ENCODE data around the gene SHMT2.

The SHMT2 gene

DNA sequence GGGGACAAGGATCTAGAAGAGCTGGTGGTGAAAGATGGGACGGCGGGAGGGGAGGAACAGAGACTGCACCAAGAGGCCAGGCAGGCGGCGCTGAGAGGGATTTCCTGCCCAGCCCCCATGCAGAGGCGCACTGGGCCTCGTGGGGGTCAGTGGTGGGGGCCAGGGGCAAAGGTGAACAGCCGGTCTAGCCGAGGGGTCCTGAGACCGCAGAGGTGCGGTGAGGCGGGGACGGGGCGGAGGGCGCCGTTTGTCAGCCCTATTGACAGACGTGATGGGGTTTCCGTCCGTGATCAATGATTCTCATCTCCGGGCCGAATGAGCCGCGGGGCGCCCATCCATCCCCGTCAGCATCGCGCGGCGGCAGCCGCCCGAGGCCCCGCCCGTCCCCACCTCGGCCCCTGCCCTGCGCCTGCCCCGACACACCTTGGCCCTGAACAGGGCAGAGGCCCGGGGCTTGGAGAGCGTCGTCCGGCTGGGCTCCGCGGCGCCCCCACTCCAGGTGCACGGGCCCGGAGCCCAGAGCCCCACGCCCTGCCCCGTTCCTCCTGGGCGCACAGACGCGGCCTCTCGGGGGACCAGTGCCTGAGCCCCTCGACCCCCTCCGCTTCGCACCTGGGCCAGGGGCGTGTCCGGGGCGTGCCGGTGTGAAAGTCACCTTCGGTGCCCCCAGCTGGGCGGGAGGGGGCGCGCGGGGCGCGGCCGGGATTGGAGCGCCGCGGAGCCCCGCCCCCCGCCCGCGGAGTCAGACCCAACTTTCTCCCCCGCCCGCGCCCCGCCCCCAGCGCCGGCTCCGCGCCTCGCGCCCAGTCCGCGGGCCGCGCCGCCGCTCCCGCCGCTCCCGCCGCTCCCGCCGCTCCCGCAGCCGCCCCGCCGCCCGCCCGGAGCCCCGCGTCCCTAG is 13.2 kb upstream of the SHMT2 start, which contains the start of gene NXPH4:
NXPH4 (plus strand) TSS at position 781 of the 898 bp plus-strand sequence. CDS start 176 bp downstream, outside the sequence.
- no peak for DNase-seq

DNA sequence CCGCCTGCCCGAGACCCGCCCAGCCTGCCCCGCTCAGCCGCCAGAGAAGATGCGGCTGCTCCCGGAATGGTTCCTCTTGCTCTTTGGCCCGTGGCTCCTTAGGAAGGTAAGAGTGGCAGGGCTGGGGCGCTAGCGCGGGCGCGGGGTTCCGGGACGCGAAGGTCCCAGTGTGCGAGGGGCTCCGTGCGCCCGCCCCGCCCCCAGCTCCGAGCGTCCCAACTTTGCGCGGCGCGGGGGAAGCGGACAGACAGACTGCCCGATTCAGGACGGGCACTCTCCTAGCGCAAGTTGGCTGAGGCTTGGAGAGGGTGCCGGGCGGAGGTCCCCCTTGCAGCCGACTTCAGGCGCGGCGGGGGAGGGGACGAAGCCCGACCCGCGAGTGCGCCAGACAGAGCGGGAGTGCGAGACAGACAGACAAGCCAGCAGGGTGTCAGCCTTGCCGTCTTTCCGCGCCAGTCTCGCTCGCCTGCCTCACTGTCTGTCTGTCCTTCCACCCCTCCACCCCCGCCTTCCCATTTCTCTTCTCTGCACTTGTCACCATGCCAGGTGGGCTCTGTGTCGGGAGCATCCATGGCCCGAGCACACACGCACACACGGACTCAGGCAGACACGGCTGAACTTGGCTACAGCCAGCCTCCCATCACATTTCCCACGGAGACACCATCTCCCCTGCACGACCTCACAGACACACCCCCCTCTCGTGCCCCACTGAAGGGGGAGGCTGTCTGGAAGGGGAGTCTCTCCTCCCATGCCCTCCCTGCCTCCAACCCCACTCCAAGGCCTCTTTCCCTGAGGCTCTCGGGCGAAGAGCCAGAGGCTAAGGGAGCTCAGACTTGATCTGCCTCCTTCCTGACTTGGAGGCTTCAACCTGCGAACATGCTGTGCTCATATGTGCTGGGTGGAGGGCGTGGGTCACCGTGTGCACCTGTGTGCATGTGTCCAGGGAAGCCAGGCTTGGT is 12.3 kb upstream of the SHMT2 start:
- DNase-seq: no peak

DNA sequence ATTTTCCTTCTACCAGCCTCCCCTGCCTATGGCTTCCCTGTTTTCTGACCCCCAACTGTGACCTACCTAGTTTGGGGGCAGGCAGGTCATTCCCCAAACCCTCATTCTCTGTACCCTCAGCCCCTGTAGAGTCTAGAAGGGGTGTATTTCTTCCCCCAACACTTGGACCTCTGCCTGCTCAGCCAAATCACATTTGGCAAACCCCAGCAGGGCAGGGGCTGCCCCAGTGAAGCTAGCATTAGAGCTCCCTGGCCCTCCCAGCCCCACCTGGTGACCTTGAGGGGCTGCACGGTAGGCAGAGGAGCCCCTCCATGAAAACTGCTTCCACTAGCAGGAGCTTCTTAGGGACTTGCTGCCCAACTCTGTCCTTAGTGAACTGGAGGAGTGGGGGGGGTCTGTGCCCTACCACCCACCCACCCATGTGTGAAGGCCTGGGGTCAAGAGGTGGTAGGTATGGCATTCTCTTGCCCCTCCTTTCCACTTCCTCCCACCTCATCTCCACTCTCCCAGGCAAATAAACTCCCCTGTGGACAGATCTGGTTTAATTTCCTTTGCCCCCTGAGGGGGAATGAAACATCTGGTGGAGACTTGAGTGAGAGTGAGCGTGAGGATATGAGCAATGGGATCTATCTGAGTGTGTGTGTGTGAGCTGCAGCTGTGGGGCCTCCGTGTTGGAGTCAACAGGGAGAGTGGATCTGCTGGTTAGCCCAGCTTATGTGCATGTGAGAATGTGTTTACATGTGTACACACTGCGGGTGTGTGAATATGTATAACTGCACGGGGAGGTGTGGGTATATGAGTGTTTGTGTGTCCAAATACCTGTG is 11.3 kb upstream of the SHMT2 start:
- DNase-seq: no peak

DNA sequence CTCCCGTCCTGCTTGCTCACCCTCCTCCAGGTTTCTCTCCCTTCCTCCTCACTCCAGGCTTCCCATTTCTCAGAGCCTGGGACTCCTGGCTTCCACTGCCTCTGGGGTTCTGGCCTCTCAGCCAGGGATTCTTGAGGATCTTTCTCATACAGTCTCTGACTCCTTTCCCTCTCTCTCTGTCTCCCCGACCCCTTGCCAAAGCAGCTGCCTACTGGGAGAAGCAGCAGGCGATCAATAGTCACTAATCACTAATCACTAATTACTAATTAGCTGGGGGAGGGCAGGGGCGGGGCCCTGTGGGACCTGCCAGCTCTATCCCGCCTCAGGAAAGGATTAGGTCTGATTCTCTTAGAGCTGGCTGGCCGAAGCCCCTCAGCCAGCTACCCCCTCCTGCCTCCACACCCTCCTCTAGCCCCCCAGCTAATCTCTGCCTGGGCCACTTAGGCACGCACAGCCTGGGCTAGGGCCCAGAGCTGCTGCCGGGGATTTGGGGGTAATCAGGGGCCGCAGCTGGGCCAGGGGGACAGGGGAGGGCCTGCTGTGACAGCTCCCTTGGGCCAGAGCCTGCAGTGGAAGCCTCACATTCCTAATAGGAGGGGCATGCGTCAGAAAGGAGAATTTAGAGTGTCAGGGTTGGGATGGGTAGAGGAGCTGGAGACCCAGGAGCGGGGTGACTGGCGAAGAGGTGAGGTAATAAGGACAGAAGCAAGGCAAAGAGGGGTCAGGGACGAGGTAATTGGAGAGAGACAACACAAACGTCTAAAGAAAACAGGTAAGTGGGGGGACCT is 10.1 kb upstream of the SHMT2 start:
- DNase-seq: no peak

DNA sequence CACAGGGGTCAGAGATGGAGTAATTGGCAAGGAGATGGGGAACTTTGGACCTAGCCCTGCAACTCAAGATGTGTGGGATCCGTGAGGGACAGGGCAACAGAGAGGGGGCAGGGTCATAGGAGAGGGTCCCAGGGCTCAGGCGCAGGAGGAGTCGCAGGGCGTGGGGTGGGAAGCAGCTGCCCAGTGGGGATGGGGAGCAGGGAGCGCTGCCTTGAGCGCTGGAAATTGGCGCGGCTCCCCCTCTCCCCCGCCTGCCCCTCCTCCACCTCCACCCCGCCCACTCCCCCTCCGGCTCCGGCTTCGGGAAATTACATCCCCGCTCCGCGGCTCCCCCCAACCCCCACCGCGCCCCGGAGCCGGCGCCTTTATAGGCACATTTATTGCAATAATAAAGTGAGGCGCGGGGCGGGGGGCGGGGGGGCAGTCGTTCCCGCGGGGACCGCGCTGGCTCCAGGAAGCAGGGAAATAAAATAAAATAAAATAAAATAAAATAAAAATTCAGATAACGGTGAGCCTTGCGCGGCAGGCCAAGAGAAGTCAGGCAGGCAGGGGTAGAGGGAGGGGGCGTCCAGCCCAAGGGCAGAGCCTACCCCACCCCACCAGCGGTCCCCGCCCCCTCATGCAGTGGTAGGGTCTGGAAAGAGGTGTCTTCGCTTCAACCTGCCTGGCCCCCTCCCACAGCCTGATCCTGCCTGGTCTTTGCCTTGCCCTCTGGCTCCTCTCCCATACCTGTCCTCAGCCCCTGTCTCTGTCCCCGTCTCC is 9.3 kb upstream of the SHMT2 start:
- no peak for DNase-seq

DNA sequence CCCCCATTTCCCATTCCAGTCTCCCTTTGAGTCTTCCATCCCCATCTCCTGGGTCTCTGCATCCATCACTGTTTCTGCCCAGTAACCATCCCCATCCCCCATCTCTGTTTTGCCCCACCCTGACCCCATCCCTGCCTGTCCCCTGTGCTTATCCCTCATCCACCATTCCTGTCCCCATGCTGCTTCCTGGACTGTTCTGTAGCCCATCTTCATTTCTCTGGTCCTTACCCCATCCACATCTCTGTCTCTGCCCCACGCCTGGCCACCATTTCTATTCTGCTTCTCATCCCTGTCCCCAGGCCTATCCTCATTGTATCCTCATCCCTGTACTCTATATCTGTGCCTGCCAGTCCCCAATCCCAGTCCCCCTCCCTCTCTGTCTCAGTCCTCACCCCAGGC is 8.7 kb upstream of the SHMT2 start:
- no peak for DNase-seq

DNA sequence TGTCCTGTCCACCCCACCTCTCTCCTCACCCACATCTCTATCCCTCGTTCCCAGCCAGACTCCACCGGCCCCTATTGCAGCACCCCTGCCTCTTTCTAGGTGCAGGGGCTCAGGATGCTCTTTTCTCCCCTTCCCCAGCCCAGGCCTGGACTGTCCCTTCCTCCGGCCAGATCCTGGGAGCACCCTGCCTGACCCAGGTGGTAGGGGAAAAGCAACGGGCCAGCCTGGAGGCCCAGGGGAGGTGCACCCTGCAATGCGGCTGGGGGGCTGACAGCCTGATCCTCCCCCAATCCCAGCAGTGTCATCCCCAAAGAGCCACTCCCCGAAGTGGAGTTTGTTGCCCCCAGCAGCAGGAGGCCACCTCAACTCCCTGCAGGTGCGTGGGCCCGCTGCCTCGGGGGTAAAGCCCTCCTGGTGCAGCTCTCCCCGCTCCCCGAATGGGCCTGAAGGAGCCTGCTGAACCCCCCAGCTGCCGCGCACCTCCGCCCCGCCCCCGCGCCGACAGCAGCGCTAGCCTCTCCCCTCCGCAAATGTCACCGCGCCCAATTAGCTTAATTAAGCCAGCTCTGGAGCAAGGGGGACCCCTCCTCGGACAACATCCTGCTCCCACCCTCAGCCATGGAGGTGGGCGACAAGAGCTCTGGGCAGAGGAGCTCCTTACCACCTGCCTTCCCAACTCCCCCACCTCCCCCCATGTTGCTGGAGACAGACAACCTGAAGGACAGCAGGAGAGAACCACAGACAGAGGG is 8.2 kb upstream of the SHMT2 start:
- DNase-seq: no peak

DNA sequence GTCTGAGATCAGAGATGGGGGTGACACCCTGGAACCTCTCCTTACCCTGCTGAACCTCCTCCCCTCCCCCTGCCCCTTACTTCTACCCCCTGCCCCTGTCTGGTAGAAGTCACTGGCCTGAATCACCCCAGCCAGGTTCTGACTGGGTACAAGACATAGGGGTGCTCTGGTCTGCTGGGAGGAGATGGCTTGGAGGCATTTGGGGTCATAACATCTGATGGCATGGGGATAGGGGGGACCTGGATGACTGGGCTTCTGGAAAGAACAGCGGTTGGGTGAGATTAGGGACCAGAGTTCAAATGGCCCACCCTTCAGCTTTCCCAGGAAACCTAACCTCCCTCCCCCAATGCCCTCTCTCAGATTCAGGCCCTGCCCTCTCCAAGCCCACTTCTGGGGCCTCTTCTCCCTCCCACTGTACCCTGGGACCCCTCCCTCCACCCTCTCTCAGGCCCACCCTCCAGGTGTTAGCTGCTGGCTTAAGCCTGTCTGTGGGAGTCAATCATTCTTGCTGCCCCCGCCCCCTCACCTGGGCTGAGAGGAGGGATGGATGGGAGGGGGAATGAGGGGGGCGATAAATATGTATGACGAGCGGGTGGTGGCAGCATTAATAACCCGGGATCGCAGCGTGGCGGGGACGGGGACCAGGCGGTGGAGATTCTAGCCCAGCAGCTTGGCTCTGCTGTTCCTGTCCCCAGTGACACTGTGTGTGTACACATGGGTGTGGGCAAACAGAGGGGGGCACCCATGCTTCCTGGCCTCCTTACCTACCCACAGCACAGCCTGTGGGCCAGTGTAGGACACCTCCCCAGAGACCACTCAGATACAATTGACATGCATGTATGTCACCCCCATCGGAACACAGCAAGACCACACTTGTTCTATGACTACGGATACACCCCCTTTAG is 7.0 kb upstream of the SHMT2 start:
- DNase-seq: no peak

DNA sequence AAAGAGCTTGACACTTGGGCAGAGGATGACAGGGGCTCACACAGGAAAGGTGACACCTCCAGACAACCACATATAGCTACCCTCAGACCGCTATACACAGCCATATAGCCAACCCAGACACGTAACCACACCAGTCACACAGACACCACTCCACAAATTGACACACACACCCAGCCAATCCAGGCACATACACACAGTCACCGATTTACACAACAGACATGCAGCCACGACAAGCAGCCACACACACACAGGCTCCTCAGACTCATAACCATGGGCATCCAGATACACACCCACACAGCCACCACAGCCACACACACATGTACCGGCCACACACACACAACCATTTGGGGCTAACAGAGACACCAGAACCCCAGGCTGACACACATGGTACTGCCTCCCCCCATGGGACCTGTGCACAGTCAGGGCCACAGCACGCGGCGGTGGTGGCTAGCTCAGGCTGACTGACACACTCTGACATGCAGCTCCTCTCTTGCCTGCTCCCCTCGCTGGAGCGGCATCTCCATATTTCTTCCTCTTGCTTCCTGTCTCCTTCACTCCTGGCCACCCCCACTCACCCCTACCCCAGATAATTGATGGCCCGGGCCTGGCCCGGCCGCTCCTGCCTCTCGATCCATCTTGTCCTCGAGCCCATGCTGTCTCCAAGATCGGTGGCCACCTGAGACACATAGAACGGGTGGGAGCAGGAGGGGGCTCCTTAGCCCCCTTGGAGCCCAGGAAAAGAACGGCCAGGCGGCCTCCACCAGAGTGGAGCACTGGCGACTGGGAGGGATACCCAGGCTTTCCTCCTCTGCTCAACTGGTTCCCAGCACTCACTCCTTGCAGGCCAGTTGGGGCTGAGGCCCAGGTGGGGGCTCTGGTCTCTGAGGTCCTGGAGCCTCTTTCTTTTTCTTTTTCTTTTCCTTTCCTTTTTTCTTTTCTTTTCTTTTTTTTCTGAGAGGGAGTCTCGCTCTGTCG is 6.0 kb upstream of the SHMT2 start:
- peak; percentile 28 for DNase-seq

DNA sequence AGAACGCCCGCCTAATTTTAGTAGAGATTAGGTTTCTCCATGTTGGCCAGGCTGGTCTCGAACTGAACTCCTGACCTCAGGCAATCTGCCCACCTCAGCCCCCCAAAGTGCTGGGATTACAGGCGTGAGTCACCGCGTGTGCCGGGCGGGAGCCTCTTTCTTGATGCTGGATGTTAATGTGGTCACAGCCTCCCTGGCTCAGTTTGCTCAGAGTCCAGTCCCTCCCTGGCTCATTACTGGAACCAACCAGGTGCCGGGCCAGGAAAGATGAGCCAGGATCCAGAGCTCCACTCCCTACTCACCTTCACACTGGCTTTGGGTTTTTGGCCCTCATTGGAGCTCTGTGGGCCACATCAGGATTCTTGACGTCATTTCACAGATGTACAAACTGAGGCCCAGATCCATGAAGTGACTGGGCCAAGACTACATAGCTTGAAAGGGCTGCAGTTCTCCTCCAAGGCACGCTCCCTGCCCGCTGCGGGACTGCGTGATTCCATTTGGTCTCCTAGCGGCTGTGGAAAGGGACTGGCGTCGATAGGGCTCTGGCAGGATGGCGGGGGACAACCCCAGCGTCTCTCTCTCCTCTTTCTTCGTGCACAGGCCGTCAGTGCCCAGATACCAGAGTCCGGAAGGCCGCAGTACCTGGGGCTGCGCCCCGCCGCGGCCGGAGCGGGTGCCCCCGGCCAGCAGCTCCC is 5.1 kb upstream of the SHMT2 start:
- no peak for DNase-seq

DNA sequence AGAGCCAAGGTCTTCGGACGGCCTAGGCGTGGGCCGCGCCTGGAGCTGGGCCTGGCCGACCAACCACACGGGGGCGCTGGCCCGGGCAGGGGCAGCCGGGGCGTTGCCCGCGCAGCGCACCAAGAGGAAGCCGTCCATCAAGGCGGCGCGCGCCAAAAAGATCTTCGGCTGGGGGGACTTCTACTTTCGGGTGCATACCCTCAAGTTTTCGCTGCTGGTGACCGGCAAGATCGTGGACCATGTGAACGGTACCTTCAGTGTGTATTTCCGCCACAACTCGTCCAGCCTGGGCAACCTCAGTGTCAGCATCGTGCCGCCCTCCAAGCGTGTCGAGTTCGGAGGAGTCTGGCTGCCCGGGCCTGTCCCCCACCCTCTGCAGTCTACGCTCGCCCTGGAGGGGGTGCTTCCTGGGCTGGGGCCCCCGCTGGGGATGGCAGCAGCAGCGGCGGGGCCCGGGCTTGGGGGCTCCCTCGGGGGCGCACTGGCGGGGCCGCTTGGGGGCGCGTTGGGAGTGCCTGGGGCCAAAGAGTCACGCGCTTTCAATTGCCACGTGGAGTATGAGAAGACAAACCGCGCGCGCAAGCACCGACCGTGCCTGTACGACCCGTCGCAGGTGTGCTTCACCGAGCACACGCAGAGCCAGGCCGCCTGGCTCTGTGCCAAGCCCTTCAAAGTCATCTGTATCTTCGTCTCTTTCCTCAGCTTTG is 4.4 kb upstream of the SHMT2 start:
- DNase-seq: peak; percentile 73

DNA sequence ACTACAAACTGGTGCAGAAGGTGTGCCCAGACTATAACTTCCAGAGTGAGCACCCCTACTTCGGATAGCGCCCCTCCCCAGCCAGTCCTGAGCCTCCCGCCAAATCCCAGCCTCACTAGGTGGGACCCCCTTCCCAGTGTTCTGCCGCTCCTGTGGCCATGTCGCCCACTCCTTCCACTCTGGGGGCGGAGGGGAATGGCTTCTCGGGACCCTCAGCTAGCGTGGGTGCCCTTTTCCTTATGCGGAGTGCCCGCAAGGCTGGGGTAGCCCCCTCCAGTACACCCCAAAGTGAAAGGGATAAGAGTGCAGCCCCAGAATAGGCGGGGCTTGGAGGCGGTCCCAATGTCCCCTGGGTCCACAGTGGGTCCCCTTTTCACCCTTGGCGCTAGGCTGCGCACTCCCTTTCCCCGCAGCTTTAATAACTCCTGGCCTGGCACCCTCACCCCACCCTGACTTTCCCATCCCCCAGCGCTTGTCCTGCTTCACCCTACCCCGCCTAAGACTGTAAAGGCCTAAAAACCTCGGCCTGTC is 3.8 kb upstream of the SHMT2 start:
- peak; percentile 28 for DNase-seq

DNA sequence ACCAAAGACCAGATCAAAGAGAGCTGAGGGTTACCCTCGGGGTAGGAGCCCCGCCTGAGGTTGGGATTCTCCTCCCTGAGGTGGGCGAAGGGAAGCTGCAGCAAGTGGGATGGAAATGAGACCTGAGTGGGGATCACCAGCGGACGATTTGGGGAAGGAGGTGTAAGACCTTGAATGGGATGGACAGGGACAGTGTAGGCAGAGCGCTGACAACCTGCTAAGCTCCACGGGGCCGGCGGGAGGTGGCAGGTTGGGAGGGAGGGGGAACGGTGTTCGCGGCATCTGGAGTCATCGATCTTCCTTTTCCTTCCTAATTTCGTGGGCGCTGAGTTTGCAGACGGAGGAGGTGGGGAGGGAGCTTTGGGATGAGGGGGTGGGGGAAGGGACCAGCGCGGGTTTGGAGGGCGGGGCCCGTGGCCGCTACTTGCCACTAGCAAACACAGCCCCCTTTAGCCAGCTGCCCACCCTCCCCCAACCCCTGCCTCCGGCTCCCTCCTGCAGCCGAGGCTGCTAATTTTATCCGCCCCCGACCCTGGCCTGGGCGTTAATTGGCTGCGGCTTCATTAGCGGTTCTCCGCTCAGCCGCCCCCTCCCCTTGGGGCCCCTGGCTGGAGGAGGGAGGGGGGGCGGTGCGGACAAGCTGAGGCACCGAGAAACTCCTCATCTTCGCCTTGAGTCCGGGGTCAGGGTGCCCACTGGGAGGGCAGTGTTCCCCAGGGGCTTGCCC is 2.8 kb upstream of the SHMT2 start:
- DNase-seq: peak; percentile 27

DNA sequence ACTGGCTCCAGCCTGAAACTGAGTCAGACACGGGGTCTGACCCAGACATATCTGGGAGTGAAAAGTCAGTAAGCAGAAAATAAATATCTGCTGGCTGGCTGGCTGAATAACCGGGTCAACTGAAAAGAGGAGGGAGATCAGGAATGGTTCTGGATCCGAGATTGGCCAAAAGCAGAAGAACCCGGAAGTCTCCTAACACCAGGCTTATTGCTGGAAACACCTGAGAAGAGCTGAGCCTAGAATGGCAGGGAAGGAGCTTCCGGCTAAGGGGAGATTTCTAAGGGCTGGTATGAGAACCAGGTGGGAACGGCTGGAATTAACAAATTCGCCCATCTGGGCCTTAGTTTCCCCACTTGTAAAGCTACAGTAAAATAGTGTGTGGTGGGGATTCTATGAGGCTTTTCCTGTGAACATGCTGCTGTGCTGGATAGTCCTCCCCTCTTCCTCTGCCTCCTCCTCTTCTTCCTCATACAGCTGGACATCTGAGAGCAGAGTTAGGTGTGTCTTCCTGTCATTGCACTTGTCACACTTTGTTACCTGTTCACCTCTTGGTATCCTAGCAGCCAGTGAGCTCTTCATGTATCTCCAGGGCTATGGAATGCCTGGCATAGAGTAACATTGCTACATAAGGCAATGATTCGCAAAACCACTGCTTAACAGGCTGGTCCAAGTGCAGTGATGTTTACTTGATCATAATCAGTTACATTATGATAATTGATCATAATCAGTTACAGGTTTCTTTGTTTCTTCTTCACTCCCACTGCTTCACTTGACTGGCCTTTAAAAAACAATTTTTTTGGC is 2.0 kb upstream of the SHMT2 start:
- no peak for DNase-seq
